ENCODE data around the gene ADAM33. TPM values are rescaled to one million over a fixed set of nuclear protein-coding genes. Genes with fewer than 3 reads are reported as not detected.
A peak's percentile ranks its signal among the peaks of the same experiment; 100 is the strongest.

The ADAM33 gene
- total RNA-seq, 1 experiment from 2014 or later, result not detected

- intact Hi-C loops (cut with micrococcal nuclease), result no loop called here
- no peak overlapping the region for H2AFZ ChIP-seq (ENCODE audit: low read depth, low read length, poor library complexity, severe bottlenecking)
- H3K79me2 ChIP-seq (ENCODE audit: insufficient read depth, low read length), result no peaks in the 10 kb centered on the region
- no peaks in the 10 kb centered on the region for H4K20me1 ChIP-seq (ENCODE audit: insufficient read depth)
- DNase-seq (ENCODE audit: low read depth, low spot score), result no peak
- H3K4me3 ChIP-seq (replicated peaks in 1 of 2; ENCODE audit: low read depth in 1 of 2, low read length in 2 of 2), result no peak overlapping the region
- BruUV-seq (replicated peaks), result no TSS peak
- no peaks in the 10 kb centered on the region for H3K9me3 ChIP-seq (ENCODE audit: control insufficient read depth in 1 of 2, insufficient read depth in 1 of 2, low read depth in 1 of 2, low read length in 2 of 2)
- H3K9me2 ChIP-seq (ENCODE audit: insufficient read depth), result no peaks in the 10 kb centered on the region
- 0 out of 2 replicates have a peak, but pooled peaks cover 8% of the 10 kb centered on the region for H3K27me3 ChIP-seq (ENCODE audit: insufficient read depth, low read length)
- H3K36me3 ChIP-seq (ENCODE audit: control insufficient read depth in 1 of 2, insufficient read depth in 2 of 2, low read length in 2 of 2), result no peaks in the 10 kb centered on the region
- CTCF ChIA-PET, result interaction anchor here (1.0 to 2.2 kb wide), 4 partner anchors 9 to 18 kb away, joined by 3 to 5 read pairs (median 4); partner anchors contain the start of gene SIGLEC1
- peak overlapping the region; percentile 16 for H3K4me2 ChIP-seq (ENCODE audit: low read length)
- peak; percentile 18; the same call in 1 of the 2 replicates for ATAC-seq
- H3K27ac ChIP-seq (ENCODE audit: low read depth, low read length), result no peak overlapping the region
- RAD21 ChIA-PET (ENCODE audit: low non-redundant PET in 1 of 2, low total read pairs in 2 of 2, uncharacterized antibody in 2 of 2, unreplicated experiment in 2 of 2), result no interaction called here
- H3K9ac ChIP-seq (ENCODE audit: low read length), result no peak overlapping the region
- H3K4me1 ChIP-seq (ENCODE audit: control insufficient read depth in 1 of 2, insufficient read depth in 2 of 2, low read length in 2 of 2), result peaks cover 3 to 20% of the 10 kb centered on the region in 2 experiments; a peak in 2 of 4 replicates
- POLR2A ChIA-PET, result no interaction called here
- TF ChIP-seq JUND (IDR thresholded peaks at IDR 0.05), result no peak
- no peak for TF ChIP-seq CTCF (IDR thresholded peaks at IDR 0.05 in 2 of 3, conservative IDR thresholded peaks at IDR 0.05 in 1 of 3; ENCODE audit: borderline replicate concordance in 1 of 3, insufficient read depth in 1 of 3, low read depth in 2 of 3, low read length in 2 of 3)
- no peak for TF ChIP-seq CEBPB (IDR thresholded peaks at IDR 0.05; ENCODE audit: low read depth)
- no peak for TF ChIP-seq FOSL1 (IDR thresholded peaks at IDR 0.05; ENCODE audit: low read depth)
- no peak for TF ChIP-seq POLR2AphosphoS5 (IDR thresholded peaks at IDR 0.05; ENCODE audit: low read depth, low read length)
- TF ChIP-seq SP1 (IDR thresholded peaks at IDR 0.05; ENCODE audit: low read depth), result no peak
- no peak for TF ChIP-seq ZFX (IDR thresholded peaks at IDR 0.05)
- TF ChIP-seq RAD21 (IDR thresholded peaks at IDR 0.05; ENCODE audit: low read depth), result no peak
- no peak for TF ChIP-seq REST (IDR thresholded peaks at IDR 0.05; ENCODE audit: low read depth)
- no peak for TF ChIP-seq MAX (IDR thresholded peaks at IDR 0.05)
Measured at GRCh38 chr20:3728354-3728753, 46.5 kb upstream of the ADAM33 start.

Measured in HCT116 (cell line).